K562 (cell line): Measurements from ENCODE around the gene VASH2. TPM values are rescaled to one million over a fixed set of nuclear protein-coding genes. Genes with fewer than 3 reads are reported as not detected.

Source experiments
- ARID4B ChIP-seq: sonication (generic); formaldehyde crosslinking; IDR thresholded peaks from 2 replicates; pipeline ENCODE4 v1.8.0; 2022; ENCODE audit warnings: mild to moderate bottlenecking, missing genetic modification reagents
- CTBP1 ChIP-seq: fragments of 450-650 bp; IDR thresholded peaks from 2 replicates; pipeline ENCODE4 v1.6.1; 2016; ENCODE audit warnings: borderline replicate concordance
- CTCF ChIP-seq, 3 experiments: IDR thresholded peaks in 2 of 3; conservative IDR thresholded peaks in 1 of 3; 2 replicates each; pipeline ENCODE4 v1.5.1; 2011 to 2012; ENCODE audit warnings: low read length in 3 of 3, mild to moderate bottlenecking in 3 of 3, control low read depth in 2 of 3, improper control_type of control experiment in 1 of 3, inconsistent platforms in 1 of 3, low read depth in 1 of 3, mixed read lengths in 1 of 3, moderate library complexity in 1 of 3; ENCODE audit not compliant: insufficient read depth in 2 of 3
- EP400 ChIP-seq: fragments of 450-650 bp; IDR thresholded peaks from 2 replicates; pipeline ENCODE4 v1.6.1; 2017; ENCODE audit warnings: antibody characterized with exemption, mild to moderate bottlenecking, moderate library complexity
- FOXA3 ChIP-seq, 2 experiments: fragments of 450-650 bp in 1 of 2; sonication (generic) in 1 of 2; formaldehyde crosslinking; IDR thresholded peaks in 1 of 2; conservative IDR thresholded peaks in 1 of 2; 2 replicates each; pipeline versions ENCODE4 v1.4.0 to v1.8.0; 2020 to 2022; ENCODE audit warnings: mild to moderate bottlenecking in 2 of 2, missing genetic modification reagents in 1 of 2
- GABPB2 ChIP-seq: fragments of 250-450 bp; sonication (Bioruptor Pico); conservative IDR thresholded peaks from 2 replicates; pipeline ENCODE4 v1.5.1; 2021; ENCODE audit warnings: mild to moderate bottlenecking
- GATA2 ChIP-seq: sonication (generic); formaldehyde crosslinking; IDR thresholded peaks from 2 replicates; pipeline ENCODE4 v1.4.0; 2020; ENCODE audit warnings: mild to moderate bottlenecking, missing genetic modification reagents
- HIVEP1 ChIP-seq: fragments of 250-450 bp; sonication (Bioruptor Pico); IDR thresholded peaks from 2 replicates; pipeline ENCODE4 v1.4.0; 2020; ENCODE audit warnings: mild to moderate bottlenecking
- HNRNPH1 ChIP-seq: fragments of 200-400 bp; formaldehyde crosslinking; optimal IDR thresholded peaks from 2 replicates; pipeline ENCODE3; 2017; ENCODE audit warnings: low read depth, mild to moderate bottlenecking, low read length, moderate library complexity
- JUNB ChIP-seq: fragments of 450-650 bp; formaldehyde crosslinking; conservative IDR thresholded peaks from 2 replicates; pipeline ENCODE4 v1.4.0; 2020; ENCODE audit warnings: mild to moderate bottlenecking
- MAFF ChIP-seq: IDR thresholded peaks from 2 replicates; pipeline ENCODE4 v1.6.1; 2012; ENCODE audit warnings: low read length, improper control_type of control experiment
- MLX ChIP-seq, 2 experiments: fragments of 450-650 bp in 1 of 2; sonication (generic) in 1 of 2; formaldehyde crosslinking; conservative IDR thresholded peaks; 2 replicates each; pipeline versions ENCODE4 v1.4.0 to v1.8.1; 2020 to 2022; ENCODE audit warnings: mild to moderate bottlenecking in 1 of 2, missing genetic modification reagents in 1 of 2
- POLR2AphosphoS5 ChIP-seq: IDR thresholded peaks from 2 replicates; pipeline ENCODE4 v1.6.1; 2011; ENCODE audit warnings: mild to moderate bottlenecking, low read depth, low read length, moderate library complexity; ENCODE audit not compliant: control insufficient read depth, insufficient read depth
- RHOXF2B ChIP-seq: fragments of 250-450 bp; sonication (Bioruptor Pico); conservative IDR thresholded peaks from 2 replicates; pipeline ENCODE4 v1.5.1; 2021
- SMARCB1 ChIP-seq: IDR thresholded peaks from 2 replicates; pipeline ENCODE4 v1.6.1; 2011; ENCODE audit warnings: improper control_type of control experiment, low read depth; ENCODE audit not compliant: insufficient read length
- STAG1 ChIP-seq: sonication (generic); formaldehyde crosslinking; IDR thresholded peaks from 2 replicates; pipeline ENCODE4 v1.5.0; 2020; ENCODE audit warnings: missing genetic modification reagents, borderline replicate concordance
- TFAP4 ChIP-seq: sonication (generic); formaldehyde crosslinking; IDR thresholded peaks from 2 replicates; pipeline ENCODE4 v1.8.0; 2022; ENCODE audit warnings: missing genetic modification reagents, mild to moderate bottlenecking, moderate library complexity, borderline replicate concordance
- XRCC4 ChIP-seq: IDR thresholded peaks from one replicate; pipeline ENCODE4 v1.6.1; 2011; ENCODE audit not compliant: insufficient read depth, insufficient read length; ENCODE audit errors: extremely low read depth
- ZNF174 ChIP-seq: fragments of 250-450 bp; sonication (Bioruptor Pico); IDR thresholded peaks from 2 replicates; pipeline ENCODE4 v1.4.0; 2020; ENCODE audit warnings: mild to moderate bottlenecking
- ZNF274 ChIP-seq: IDR thresholded peaks from 2 replicates; pipeline ENCODE4 v1.6.1; 2011; ENCODE audit warnings: low read depth, mild to moderate bottlenecking, low read length, moderate library complexity, borderline replicate concordance
- ZNF507 ChIP-seq: conservative IDR thresholded peaks from 2 replicates; pipeline ENCODE4 v1.6.1; 2017; ENCODE audit warnings: missing genetic modification characterization, missing compliant biosample characterization
- ZNF699 ChIP-seq: fragments of 250-450 bp; sonication (Bioruptor Pico); IDR thresholded peaks from 2 replicates; pipeline ENCODE4 v1.8.0; 2021; ENCODE audit warnings: mild to moderate bottlenecking, moderate library complexity; ENCODE audit not compliant: insufficient replicate concordance
- polyA plus RNA-seq, 8 experiments: library from polyadenylated mRNA; depleted of rRNA in 4 of 8; stranded (reverse) in 5 of 8; unstranded in 3 of 8; fragments of >200 nt; fragmentation: Nextera tagmentation in 2 of 8; fragmentation: Illumina TruSeq in 1 of 8; extraction: Ambion mirVana in 2 of 8; extraction: Trizol in 1 of 8; gene quantifications; 2 replicates each; pipeline versions ENCODE4 v1.2.1 to v1.2.3, GENCODE V29; 2011 to 2014; ENCODE audit warnings: inconsistent platforms in 1 of 8, missing spikeins in 1 of 8
- total RNA-seq, 7 experiments: library from RNA; depleted of rRNA in 6 of 7; stranded (reverse); fragments of >200 nt in 6 of 7; fragmentation: Illumina TruSeq in 2 of 7; extraction: Trizol in 2 of 7; gene quantifications; 2 replicates each; pipeline versions ENCODE4 v1.2.1 to v1.2.3, GENCODE V29; 2011 to 2021; ENCODE audit warnings: low replicate concordance in 1 of 7

VASH2 gene
- total and polyA plus RNA-seq, 9 of the 15 experiments (the other 6 are each of a cell fraction or from before 2014, with no cell fraction given): 0.04 to 0.40 (median 0.10) TPM; not detected in 1

GRCh38 chr1:212920896-212921295 lies 29.4 kb upstream of the VASH2 start (continued):
- TF ChIP-seq ARID4B (CRISPR knock-in tag) (no peak; the same call in 1 of the 2 replicates), SMARCB1 (no peak), CTBP1 (peak; percentile 40; the same call in 1 of the 2 replicates), XRCC4 (no peak), STAG1 (CRISPR knock-in tag) (peak; percentile 39; the same call in 1 of the 2 replicates), ZNF174 (CRISPR knock-in tag) (no peak), ZNF699 (CRISPR knock-in tag) (no peak), EP400 (no peak), RHOXF2B (CRISPR knock-in tag) (no peak), FOXA3 (CRISPR knock-in tag; conservative IDR thresholded peaks at IDR 0.05 in 1 of 2, IDR thresholded peaks at IDR 0.05 in 1 of 2) (no peak), HNRNPH1 (no peak), JUNB (CRISPR knock-in tag) (no peak), MAFF (no peak), ZNF274 (no peak), CTCF (IDR thresholded peaks at IDR 0.05 in 2 of 3, conservative IDR thresholded peaks at IDR 0.05 in 1 of 3; ENCODE audit: insufficient read depth in 2 of 3, low read depth in 1 of 3, low read length in 3 of 3) (peak; percentile 77 to 88 (median 84)), MLX (CRISPR knock-in tag; conservative IDR thresholded peaks at IDR 0.05) (no peak), GABPB2 (CRISPR knock-in tag) (no peak), HIVEP1 (CRISPR knock-in tag) (no peak), ZNF507 (tag) (no peak), TFAP4 (CRISPR knock-in tag) (no peak), GATA2 (CRISPR knock-in tag) (no peak), POLR2AphosphoS5 (no peak)
